Parietal lobe (tissue), 2 donors: ENCODE data around the gene COP1. TPM values are rescaled to one million over a fixed set of nuclear protein-coding genes. Genes with fewer than 3 reads are reported as not detected.

ENCODE experiments used
- small RNA-seq: library from RNA; depleted of rRNA; stranded (forward); fragments of <200 nt; gene quantifications from one replicate; pipeline ENCODE3, GENCODE V24; 2014; ENCODE audit warnings: low replicate concordance
- total RNA-seq: library from RNA; depleted of rRNA; stranded (reverse); fragments of >200 nt; gene quantifications from one replicate; pipeline ENCODE4 v1.2.3, GENCODE V29; 2014

COP1 gene
- 125 TPM for total RNA-seq

DNA sequence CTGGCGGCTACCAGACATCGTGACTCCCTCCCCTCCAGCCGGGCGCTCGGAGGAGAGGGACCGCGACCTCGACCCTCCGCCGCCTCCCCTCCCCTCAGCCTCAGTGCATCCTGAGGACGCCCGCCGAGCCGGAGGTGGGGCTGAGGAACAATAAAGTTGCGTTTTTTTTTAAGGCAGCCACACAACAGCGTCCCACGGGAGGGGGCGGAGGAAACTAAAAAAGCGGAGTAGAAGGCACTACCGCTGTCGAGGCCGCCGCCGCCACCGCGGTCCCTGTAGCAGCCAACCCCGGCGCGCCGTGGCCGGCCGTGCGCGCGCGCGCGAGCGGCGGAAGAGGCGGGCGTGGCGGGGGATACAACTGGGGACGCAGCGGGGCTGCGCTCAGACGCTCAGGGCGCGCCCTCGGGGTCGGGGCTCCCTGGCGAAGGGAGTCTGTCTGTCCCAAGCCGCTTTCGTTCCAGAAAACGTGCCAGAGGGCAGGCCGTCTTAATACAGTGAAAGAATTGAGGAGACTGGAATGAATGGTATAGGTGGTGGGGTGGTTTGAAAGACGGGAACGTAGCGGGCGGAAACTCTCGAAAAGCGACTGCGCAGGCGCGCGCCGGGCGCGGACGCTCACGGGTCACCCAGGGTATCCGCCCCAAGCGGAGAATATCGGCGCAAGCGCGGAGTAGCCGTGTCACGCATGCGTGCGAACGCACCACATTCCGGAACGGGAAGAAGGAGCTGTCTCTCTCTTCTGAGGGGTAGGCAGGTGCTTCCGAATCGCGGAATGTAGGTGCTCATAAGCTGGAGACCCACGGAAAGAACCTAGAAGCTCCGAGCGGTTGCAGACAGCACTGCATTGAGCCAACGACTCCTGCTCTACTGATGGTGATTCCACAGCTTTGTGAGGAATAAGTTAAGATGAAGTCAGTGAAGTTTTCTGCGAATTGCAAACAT, at the start of gene COP1:
COP1 (minus strand) TSS at position 326 of the 942 bp plus-strand sequence; CDS start at position 18, 308 bp downstream.

Small RNA genes within 50 kb of the gene (small RNA-seq; reads per million reads assigned to genes)
- gene RF00066 (not detected), gene RNU2-12P (not detected), gene RPS29P5 (not detected), gene SCARNA3 (1.9 reads per million, percentile 80 among the genes with 10 or more reads in this experiment)
